HepG2 (cell line): Measurements from ENCODE around the gene MXD3. TPM values are rescaled to one million over a fixed set of nuclear protein-coding genes. Genes with fewer than 3 reads are reported as not detected.
A peak's percentile ranks its signal among the peaks of the same experiment; 100 is the strongest.

ENCODE experiments used
- ADNP ChIP-seq: sonication (generic); formaldehyde crosslinking; IDR thresholded peaks from 2 replicates; pipeline ENCODE4 v1.4.0; 2020; ENCODE audit warnings: missing genetic modification reagents
- ARNT ChIP-seq: fragments of 450-650 bp; IDR thresholded peaks from 2 replicates; pipeline ENCODE4 v1.6.1; 2017
- CAMTA2 ChIP-seq: sonication (generic); formaldehyde crosslinking; IDR thresholded peaks from 2 replicates; pipeline ENCODE4 v1.4.0; 2020; ENCODE audit warnings: mild to moderate bottlenecking, missing genetic modification reagents, borderline replicate concordance
- CBX5 ChIP-seq: sonication (generic); formaldehyde crosslinking; IDR thresholded peaks from 2 replicates; pipeline ENCODE4 v1.4.0; 2020; ENCODE audit warnings: missing genetic modification reagents, borderline replicate concordance
- CC2D1A ChIP-seq: sonication (generic); formaldehyde crosslinking; IDR thresholded peaks from 2 replicates; pipeline ENCODE4 v1.8.1; 2023; ENCODE audit warnings: mild to moderate bottlenecking, missing genetic modification reagents
- CEBPG ChIP-seq: IDR thresholded peaks from 2 replicates; pipeline ENCODE4 v1.6.1; 2016
- FOXC1 ChIP-seq: sonication (generic); formaldehyde crosslinking; IDR thresholded peaks from 2 replicates; pipeline ENCODE4 v1.8.0; 2022; ENCODE audit warnings: mild to moderate bottlenecking, missing genetic modification reagents, borderline replicate concordance
- HCFC1 ChIP-seq: fragments of 150-350 bp; IDR thresholded peaks from 2 replicates; pipeline ENCODE4 v1.6.1; 2014; ENCODE audit warnings: low read depth, low read length
- KDM6A ChIP-seq: IDR thresholded peaks from 2 replicates; pipeline ENCODE4 v1.6.1; 2016; ENCODE audit warnings: low read depth
- MED1 ChIP-seq: sonication (generic); formaldehyde crosslinking; IDR thresholded peaks from 2 replicates; pipeline ENCODE4 v1.4.0; 2020; ENCODE audit warnings: missing genetic modification reagents
- MIXL1 ChIP-seq: IDR thresholded peaks from 2 replicates; pipeline ENCODE4 v1.6.1; 2016
- NRL ChIP-seq: sonication (generic); formaldehyde crosslinking; IDR thresholded peaks from 2 replicates; pipeline ENCODE4 v1.5.0; 2020; ENCODE audit warnings: missing genetic modification reagents, mild to moderate bottlenecking, moderate library complexity, borderline replicate concordance
- STAT5B ChIP-seq: sonication (generic); formaldehyde crosslinking; IDR thresholded peaks from 2 replicates; pipeline ENCODE4 v1.4.0; 2020; ENCODE audit warnings: missing genetic modification reagents
- THYN1 ChIP-seq: sonication (generic); formaldehyde crosslinking; IDR thresholded peaks from 2 replicates; pipeline ENCODE4 v1.8.1; 2023; ENCODE audit warnings: low read depth, mild to moderate bottlenecking, moderate library complexity, missing genetic modification reagents, borderline replicate concordance
- ZFP36 ChIP-seq: fragments of 150-350 bp; IDR thresholded peaks from 2 replicates; pipeline ENCODE4 v1.6.1; 2018; ENCODE audit warnings: borderline replicate concordance, low read length, low read depth; ENCODE audit not compliant: partially characterized antibody
- ZFP62 ChIP-seq: sonication (generic); formaldehyde crosslinking; IDR thresholded peaks from 2 replicates; pipeline ENCODE4 v1.4.0; 2020; ENCODE audit warnings: missing genetic modification reagents
- ZFYVE20 ChIP-seq: sonication (generic); formaldehyde crosslinking; IDR thresholded peaks from 2 replicates; pipeline ENCODE4 v1.8.0; 2023; ENCODE audit warnings: low read depth, mild to moderate bottlenecking, moderate library complexity, missing genetic modification reagents, borderline replicate concordance
- ZNF3 ChIP-seq: IDR thresholded peaks from 2 replicates; pipeline ENCODE4 v1.7.0; 2017; ENCODE audit warnings: inconsistent platforms
- ZNF543 ChIP-seq: sonication (generic); formaldehyde crosslinking; IDR thresholded peaks from 2 replicates; pipeline ENCODE4 v1.4.0; 2020; ENCODE audit warnings: mild to moderate bottlenecking, missing genetic modification reagents
- ZNF605 ChIP-seq: sonication (generic); formaldehyde crosslinking; IDR thresholded peaks from 2 replicates; pipeline ENCODE4 v1.8.0; 2022; ENCODE audit warnings: mild to moderate bottlenecking, missing genetic modification reagents
- ZNF616 ChIP-seq: sonication (generic); formaldehyde crosslinking; IDR thresholded peaks from 2 replicates; pipeline ENCODE4 v1.5.0; 2020; ENCODE audit warnings: low read depth, mild to moderate bottlenecking, missing genetic modification reagents
- ZNF678 ChIP-seq: sonication (generic); formaldehyde crosslinking; IDR thresholded peaks from 2 replicates; pipeline ENCODE4 v1.4.0; 2020; ENCODE audit warnings: mild to moderate bottlenecking, missing genetic modification reagents
- ZNF709 ChIP-seq: sonication (generic); formaldehyde crosslinking; IDR thresholded peaks from 2 replicates; pipeline ENCODE4 v1.5.0; 2020; ENCODE audit warnings: mild to moderate bottlenecking, missing genetic modification reagents
- ZNF776 ChIP-seq: sonication (generic); formaldehyde crosslinking; IDR thresholded peaks from 2 replicates; pipeline ENCODE4 v1.4.0; 2020; ENCODE audit warnings: mild to moderate bottlenecking, missing genetic modification reagents
- ZNF788 ChIP-seq: sonication (generic); formaldehyde crosslinking; IDR thresholded peaks from 2 replicates; pipeline ENCODE4 v1.5.0; 2020; ENCODE audit warnings: mild to moderate bottlenecking, missing genetic modification reagents, borderline replicate concordance
- ZSCAN20 ChIP-seq: sonication (generic); formaldehyde crosslinking; IDR thresholded peaks from 2 replicates; pipeline ENCODE4 v1.4.0; 2020; ENCODE audit warnings: missing genetic modification reagents, mild to moderate bottlenecking, borderline replicate concordance
- polyA plus RNA-seq, 8 experiments: library from polyadenylated mRNA; depleted of rRNA in 3 of 8; stranded (reverse) in 7 of 8; unstranded in 1 of 8; fragments of >200 nt; fragmentation: Illumina TruSeq in 4 of 8; extraction: Trizol in 4 of 8; gene quantifications; 2 replicates each; pipeline versions ENCODE4 v1.2.1 to v1.2.3, GENCODE V29; 2011 to 2016; ENCODE audit warnings: low read depth in 4 of 8, missing spikeins in 1 of 8, mixed read lengths in 1 of 8; ENCODE audit not compliant: insufficient read depth in 1 of 8
- total RNA-seq, 5 experiments: library from RNA; depleted of rRNA; stranded (reverse); fragments of >200 nt; fragmentation: Illumina TruSeq; extraction: Trizol; gene quantifications; 2 replicates each; pipeline ENCODE4 v1.2.3, GENCODE V29; 2016; ENCODE audit warnings: low read depth in 1 of 5
- TF ChIP-seq, protein P1 (sequence below): sonication (generic); formaldehyde crosslinking; IDR thresholded peaks from 2 replicates; pipeline ENCODE4 v1.4.0; 2020; ENCODE audit warnings: missing genetic modification reagents
- TF ChIP-seq, protein P2 (sequence below): sonication (generic); formaldehyde crosslinking; IDR thresholded peaks from 2 replicates; pipeline ENCODE4 v1.9.0; 2021; ENCODE audit warnings: missing genetic modification reagents, mild to moderate bottlenecking, borderline replicate concordance

The MXD3 gene
- total and polyA plus RNA-seq, 2 of the 13 experiments (the other 11 are each of a cell fraction or from before 2014, with no cell fraction given): 10.5 to 12.8 TPM

DNA sequence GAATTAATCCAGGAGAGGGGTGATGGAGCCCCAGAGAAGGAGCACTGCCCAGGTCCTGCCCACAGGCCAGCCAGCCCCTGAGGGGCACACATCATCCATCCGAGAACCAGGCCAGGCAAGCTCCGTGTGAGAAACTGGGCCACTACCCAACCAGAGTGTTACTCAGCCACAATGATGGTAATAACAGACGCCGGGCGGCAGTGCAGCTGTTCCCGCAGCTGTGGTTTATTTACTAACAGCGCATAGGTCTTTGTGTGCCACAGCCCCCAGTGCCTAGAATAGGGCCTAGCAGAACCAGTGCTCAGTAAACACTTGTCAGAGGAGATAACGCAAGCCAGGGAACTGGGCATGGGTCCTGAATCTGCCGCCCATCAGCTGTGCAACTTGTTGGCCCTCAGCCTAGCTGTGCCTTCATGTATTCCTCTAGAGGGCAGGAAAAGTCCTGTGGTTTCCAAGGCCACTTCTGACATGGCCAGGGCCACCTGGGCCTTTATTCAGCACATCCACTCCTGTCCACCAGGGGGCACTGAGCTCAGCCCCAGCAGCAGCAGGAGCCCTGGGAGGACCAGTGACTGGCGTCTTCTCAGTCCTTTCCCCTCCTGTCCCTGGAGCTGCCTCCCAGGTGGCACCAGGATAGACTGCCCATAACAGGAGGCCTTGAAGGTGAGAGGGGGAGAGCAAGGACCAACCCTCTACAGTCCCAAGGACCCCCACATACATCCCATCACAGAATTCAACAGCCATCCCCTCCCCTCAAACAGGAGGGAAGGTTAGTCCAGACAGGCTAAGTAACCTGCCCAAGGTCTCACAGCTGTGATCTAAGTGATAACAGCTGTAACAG lies 2.1 kb downstream of the MXD3 start (continued):
- TF ChIP-seq ZNF678 (CRISPR knock-in tag): no peak
- 0 out of 2 replicates have a peak, but pooled peaks have one; percentile 49 for TF ChIP-seq CC2D1A
- TF ChIP-seq ZNF616: no peak
- no peak for TF ChIP-seq ZNF776
- TF ChIP-seq KDM6A (CRISPR knock-in tag): no peak
- TF ChIP-seq ZNF3 (CRISPR knock-in tag): no peak
- TF ChIP-seq, protein P1, sequence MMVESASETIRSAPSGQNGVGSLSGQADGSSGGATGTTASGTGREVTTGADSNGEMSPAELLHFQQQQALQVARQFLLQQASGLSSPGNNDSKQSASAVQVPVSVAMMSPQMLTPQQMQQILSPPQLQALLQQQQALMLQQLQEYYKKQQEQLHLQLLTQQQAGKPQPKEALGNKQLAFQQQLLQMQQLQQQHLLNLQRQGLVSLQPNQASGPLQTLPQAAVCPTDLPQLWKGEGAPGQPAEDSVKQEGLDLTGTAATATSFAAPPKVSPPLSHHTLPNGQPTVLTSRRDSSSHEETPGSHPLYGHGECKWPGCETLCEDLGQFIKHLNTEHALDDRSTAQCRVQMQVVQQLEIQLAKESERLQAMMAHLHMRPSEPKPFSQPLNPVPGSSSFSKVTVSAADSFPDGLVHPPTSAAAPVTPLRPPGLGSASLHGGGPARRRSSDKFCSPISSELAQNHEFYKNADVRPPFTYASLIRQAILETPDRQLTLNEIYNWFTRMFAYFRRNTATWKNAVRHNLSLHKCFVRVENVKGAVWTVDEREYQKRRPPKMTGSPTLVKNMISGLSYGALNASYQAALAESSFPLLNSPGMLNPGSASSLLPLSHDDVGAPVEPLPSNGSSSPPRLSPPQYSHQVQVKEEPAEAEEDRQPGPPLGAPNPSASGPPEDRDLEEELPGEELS (CRISPR knock-in tag): no peak
- TF ChIP-seq ZNF543 (CRISPR knock-in tag): no peak
- no peak for TF ChIP-seq HCFC1
- TF ChIP-seq ZNF605 (CRISPR knock-in tag): 0 out of 2 replicates have a peak, but pooled peaks have one; percentile 43
- no peak for TF ChIP-seq STAT5B (CRISPR knock-in tag)
- 0 out of 2 replicates have a peak, but pooled peaks have one; percentile 61 for TF ChIP-seq ZNF788 (CRISPR knock-in tag)
- TF ChIP-seq FOXC1: no peak
- peak; percentile 25; the same call in 1 of the 2 replicates for TF ChIP-seq CBX5
- no peak for TF ChIP-seq ZFYVE20 (CRISPR knock-in tag)
- TF ChIP-seq ZNF709: no peak
- no peak for TF ChIP-seq THYN1 (CRISPR knock-in tag)
- no peak for TF ChIP-seq MIXL1 (CRISPR knock-in tag)
- no peak for TF ChIP-seq MED1 (CRISPR knock-in tag)
- TF ChIP-seq, protein P2, sequence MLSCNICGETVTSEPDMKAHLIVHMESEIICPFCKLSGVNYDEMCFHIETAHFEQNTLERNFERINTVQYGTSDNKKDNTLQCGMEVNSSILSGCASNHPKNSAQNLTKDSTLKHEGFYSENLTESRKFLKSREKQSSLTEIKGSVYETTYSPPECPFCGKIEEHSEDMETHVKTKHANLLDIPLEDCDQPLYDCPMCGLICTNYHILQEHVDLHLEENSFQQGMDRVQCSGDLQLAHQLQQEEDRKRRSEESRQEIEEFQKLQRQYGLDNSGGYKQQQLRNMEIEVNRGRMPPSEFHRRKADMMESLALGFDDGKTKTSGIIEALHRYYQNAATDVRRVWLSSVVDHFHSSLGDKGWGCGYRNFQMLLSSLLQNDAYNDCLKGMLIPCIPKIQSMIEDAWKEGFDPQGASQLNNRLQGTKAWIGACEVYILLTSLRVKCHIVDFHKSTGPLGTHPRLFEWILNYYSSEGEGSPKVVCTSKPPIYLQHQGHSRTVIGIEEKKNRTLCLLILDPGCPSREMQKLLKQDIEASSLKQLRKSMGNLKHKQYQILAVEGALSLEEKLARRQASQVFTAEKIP (CRISPR knock-in tag): no peak
- no peak for TF ChIP-seq ARNT
- no peak for TF ChIP-seq CAMTA2 (CRISPR knock-in tag)
- TF ChIP-seq CEBPG: no peak
- no peak for TF ChIP-seq ADNP (CRISPR knock-in tag)
- no peak for TF ChIP-seq ZFP62 (CRISPR knock-in tag)
- TF ChIP-seq NRL (CRISPR knock-in tag): no peak
- no peak for TF ChIP-seq ZFP36
- no peak for TF ChIP-seq ZSCAN20
